ENCODE data around the gene COPG2. TPM values are rescaled to one million over a fixed set of nuclear protein-coding genes. Genes with fewer than 3 reads are reported as not detected.

COPG2 gene
- total and polyA plus RNA-seq, 2 of the 8 experiments (the other 6 are each of a cell fraction or from before 2014, with no cell fraction given): 50.3 to 53.1 TPM

DNA sequence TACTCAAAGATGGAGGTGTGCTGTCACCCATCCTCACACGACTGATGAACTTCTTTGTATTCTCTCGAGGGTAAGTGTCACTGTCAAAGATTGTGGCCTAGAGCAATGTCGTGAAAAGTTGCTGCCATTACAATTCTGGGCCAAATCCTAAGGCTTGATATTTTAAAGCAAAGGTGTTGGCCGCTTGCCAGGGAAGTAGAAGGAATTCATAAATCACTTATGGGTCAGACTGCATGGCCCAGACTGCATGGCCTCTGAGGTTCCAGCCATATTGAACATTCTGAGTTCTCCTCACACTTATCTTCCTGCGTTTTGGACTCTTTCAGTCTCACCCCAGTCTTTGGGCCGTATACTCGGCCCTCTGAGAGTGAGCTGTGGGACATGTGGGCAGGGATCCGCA lies 168.1 kb downstream of the COPG2 start (continued):
- TF ChIP-seq E2F6 (IDR thresholded peaks at IDR 0.05) (no peak), BCL11A (IDR thresholded peaks at IDR 0.05; ENCODE audit: low read depth in 2 of 2, low read length in 2 of 2) (no peak), EZH2 (IDR thresholded peaks at IDR 0.05; ENCODE audit: low read depth, low read length, severe bottlenecking) (no peak), POLR2AphosphoS5 (IDR thresholded peaks at IDR 0.05; ENCODE audit: low read depth, low read length) (no peak), EP300 (IDR thresholded peaks at IDR 0.05; ENCODE audit: borderline replicate concordance in 1 of 2, low read depth in 2 of 2, low read length in 2 of 2) (no peak), TEAD4 (IDR thresholded peaks at IDR 0.05; ENCODE audit: low read depth, low read length) (no peak)

Data from H1 (cell line).